H9 (cell line): ENCODE measurements around the gene KCNJ14. TPM values are rescaled to one million over a fixed set of nuclear protein-coding genes. Genes with fewer than 3 reads are reported as not detected.

Experiments used
- DNase-seq: peaks from one replicate; pipeline ENCODE4 v3.0.0-alpha.2; 2017
- H2AFZ ChIP-seq: one replicate; pipeline ENCODE4 v1.6.1; 2013; ENCODE audit warnings: mild to moderate bottlenecking, low read length, control low read depth, moderate library complexity
- H2AK5ac ChIP-seq: 2 replicates; pipeline ENCODE4 v1.6.1; 2013; ENCODE audit warnings: low read length, control low read depth, mixed read lengths; ENCODE audit not compliant: insufficient read length
- H2BK120ac ChIP-seq: one replicate; pipeline ENCODE4 v1.6.1; 2013; ENCODE audit warnings: low read depth, mild to moderate bottlenecking, low read length, control low read depth, inconsistent platforms; ENCODE audit not compliant: poor library complexity, severe bottlenecking
- H2BK12ac ChIP-seq: 2 replicates; pipeline ENCODE4 v1.6.1; 2013; ENCODE audit warnings: low read length, control low read depth, mixed read lengths, low read depth; ENCODE audit not compliant: insufficient read length
- H2BK15ac ChIP-seq: 2 replicates; pipeline ENCODE4 v1.6.1; 2013; ENCODE audit warnings: low read depth, low read length, control low read depth
- H2BK20ac ChIP-seq: one replicate; pipeline ENCODE4 v1.6.1; 2013; ENCODE audit warnings: low read depth, mild to moderate bottlenecking, low read length, control low read depth, inconsistent platforms; ENCODE audit not compliant: poor library complexity, severe bottlenecking
- H2BK5ac ChIP-seq: 2 replicates; pipeline ENCODE4 v1.6.1; 2013; ENCODE audit warnings: low read length, control low read depth, mixed read lengths; ENCODE audit not compliant: insufficient read length
- H3K14ac ChIP-seq: 2 replicates; pipeline ENCODE4 v1.6.1; 2013; ENCODE audit warnings: low read length, control low read depth; ENCODE audit not compliant: insufficient read depth
- H3K18ac ChIP-seq: 2 replicates; pipeline ENCODE4 v1.6.1; 2013; ENCODE audit warnings: low read depth, mild to moderate bottlenecking, mixed read lengths, low read length, control low read depth; ENCODE audit not compliant: insufficient read length
- H3K23ac ChIP-seq: 2 replicates; pipeline ENCODE4 v1.6.1; 2013; ENCODE audit warnings: low read length, control low read depth, mixed read lengths, low read depth; ENCODE audit not compliant: insufficient read length
- H3K23me2 ChIP-seq: 2 replicates; pipeline ENCODE4 v1.6.1; 2013; ENCODE audit warnings: low read depth, mild to moderate bottlenecking, mixed read lengths, low read length, control low read depth; ENCODE audit not compliant: insufficient read length, poor library complexity, severe bottlenecking
- H3K27ac ChIP-seq: 2 replicates; pipeline ENCODE4 v1.5.1; 2013; ENCODE audit warnings: low read length, control low read depth, mixed read lengths, low read depth; ENCODE audit not compliant: insufficient read length
- H3K27me3 ChIP-seq: 2 replicates; pipeline ENCODE4 v1.6.1; 2013; ENCODE audit warnings: low read length, control low read depth, inconsistent platforms; ENCODE audit not compliant: insufficient read depth
- H3K4ac ChIP-seq: 2 replicates; pipeline ENCODE4 v1.6.1; 2013; ENCODE audit warnings: low read depth, mild to moderate bottlenecking, control low read depth, inconsistent platforms, low read length, moderate library complexity
- H3K4me1 ChIP-seq: 2 replicates; pipeline ENCODE4 v1.6.1; 2013; ENCODE audit warnings: low read length, control low read depth, inconsistent platforms; ENCODE audit not compliant: insufficient read depth
- H3K4me2 ChIP-seq: 2 replicates; pipeline ENCODE4 v1.6.1; 2013; ENCODE audit warnings: low read length, control low read depth, mixed read lengths; ENCODE audit not compliant: insufficient read length, insufficient read depth
- H3K56ac ChIP-seq: 2 replicates; pipeline ENCODE4 v1.6.1; 2013; ENCODE audit warnings: low read depth, mild to moderate bottlenecking, mixed read lengths, low read length, control low read depth; ENCODE audit not compliant: insufficient read length
- H3K79me1 ChIP-seq: 2 replicates; pipeline ENCODE4 v1.6.1; 2013; ENCODE audit warnings: low read depth, mild to moderate bottlenecking, moderate library complexity, low read length, control low read depth, inconsistent platforms; ENCODE audit not compliant: insufficient read depth, poor library complexity, severe bottlenecking
- H3K79me2 ChIP-seq: 2 replicates; pipeline ENCODE4 v1.6.1; 2013; ENCODE audit warnings: low read length, control low read depth, inconsistent platforms; ENCODE audit not compliant: insufficient read depth
- H3K9ac ChIP-seq: 2 replicates; pipeline ENCODE4 v1.6.1; 2013; ENCODE audit warnings: low read length, control low read depth, mixed read lengths; ENCODE audit not compliant: insufficient read length; ENCODE audit errors: extremely low read depth
- H3K9me3 ChIP-seq: one replicate; pipeline ENCODE4 v1.6.1; 2013; ENCODE audit warnings: low read depth, low read length, inconsistent platforms; ENCODE audit not compliant: control insufficient read depth
- H3T11ph ChIP-seq: one replicate; pipeline ENCODE4 v1.6.1; 2013; ENCODE audit warnings: mild to moderate bottlenecking, low read length, control low read depth, inconsistent platforms
- H4K20me1 ChIP-seq: one replicate; pipeline ENCODE4 v1.6.1; 2013; ENCODE audit not compliant: control insufficient read depth, insufficient read length, insufficient read depth
- H4K5ac ChIP-seq: 2 replicates; pipeline ENCODE4 v1.6.1; 2013; ENCODE audit warnings: low read depth, mild to moderate bottlenecking, mixed read lengths, low read length, control low read depth; ENCODE audit not compliant: insufficient read length
- H4K8ac ChIP-seq: replicated peaks from 2 replicates; pipeline ENCODE4 v1.6.1; 2013; ENCODE audit warnings: low read length, control low read depth, mixed read lengths, low read depth; ENCODE audit not compliant: insufficient read length
- H4K91ac ChIP-seq: 2 replicates; pipeline ENCODE4 v1.6.1; 2013; ENCODE audit warnings: low read depth, mild to moderate bottlenecking, moderate library complexity, mixed read lengths, low read length, control low read depth; ENCODE audit not compliant: insufficient read length
- H3K27ac Mint-ChIP-seq, 3 experiments: 2 replicates in 2 of 3; 3 replicates in 1 of 3; pipeline ENCODE4 v1.8.0; 2020 to 2021; ENCODE audit warnings: mixed read lengths in 3 of 3, mild to moderate bottlenecking in 1 of 3, moderate library complexity in 1 of 3
- H3K27me3 Mint-ChIP-seq: 2 replicates; pipeline ENCODE4 v1.8.0; 2021; ENCODE audit warnings: low read depth, mild to moderate bottlenecking, moderate library complexity, mixed read lengths
- H3K36me3 Mint-ChIP-seq, 3 experiments: 2 replicates in 2 of 3; 3 replicates in 1 of 3; pipeline ENCODE4 v1.8.0; 2020 to 2021; ENCODE audit warnings: low read depth in 3 of 3, mixed read lengths in 3 of 3; ENCODE audit not compliant: insufficient read depth in 1 of 3
- H3K4me1 Mint-ChIP-seq, 2 experiments: 2 replicates each; pipeline ENCODE4 v1.8.0; 2020; ENCODE audit warnings: mixed read lengths in 2 of 2
- H3K4me3 Mint-ChIP-seq, 2 experiments: 2 replicates in 1 of 2; 3 replicates in 1 of 2; pipeline ENCODE4 v1.8.0; 2020 to 2021; ENCODE audit warnings: mild to moderate bottlenecking in 2 of 2, mixed read lengths in 2 of 2, moderate library complexity in 1 of 2
- H3K9me3 Mint-ChIP-seq, 2 experiments: 2 replicates in 1 of 2; 3 replicates in 1 of 2; pipeline ENCODE4 v1.8.0; 2020; ENCODE audit warnings: mild to moderate bottlenecking in 2 of 2, mixed read lengths in 2 of 2, moderate library complexity in 1 of 2
- CTCF ChIP-seq: fragments of 200-600 bp; sonication (generic); conservative IDR thresholded peaks from 3 replicates; pipeline ENCODE4 v1.8.0; 2021; ENCODE audit warnings: antibody characterized with exemption, mild to moderate bottlenecking
- WGBS: extraction: QIAGEN DNeasy Blood & Tissue Kit; methylation state at CpG from one replicate; pipeline ENCODE4 v1.1.7; 2013; ENCODE audit warnings: missing lambda C conversion rate, low lambda C conversion rate, mixed read lengths; ENCODE audit not compliant: insufficient read length; ENCODE audit errors: extremely low coverage; 5-methylcytosine and 5-hydroxymethylcytosine counted together
- total RNA-seq: library from RNA; stranded (reverse); gene quantifications from 2 replicates; pipeline ENCODE4 v1.2.1, GENCODE V29; 2021

KCNJ14 gene
- total RNA-seq, 1 experiment from 2014 or later, result 1.2 TPM

DNA sequence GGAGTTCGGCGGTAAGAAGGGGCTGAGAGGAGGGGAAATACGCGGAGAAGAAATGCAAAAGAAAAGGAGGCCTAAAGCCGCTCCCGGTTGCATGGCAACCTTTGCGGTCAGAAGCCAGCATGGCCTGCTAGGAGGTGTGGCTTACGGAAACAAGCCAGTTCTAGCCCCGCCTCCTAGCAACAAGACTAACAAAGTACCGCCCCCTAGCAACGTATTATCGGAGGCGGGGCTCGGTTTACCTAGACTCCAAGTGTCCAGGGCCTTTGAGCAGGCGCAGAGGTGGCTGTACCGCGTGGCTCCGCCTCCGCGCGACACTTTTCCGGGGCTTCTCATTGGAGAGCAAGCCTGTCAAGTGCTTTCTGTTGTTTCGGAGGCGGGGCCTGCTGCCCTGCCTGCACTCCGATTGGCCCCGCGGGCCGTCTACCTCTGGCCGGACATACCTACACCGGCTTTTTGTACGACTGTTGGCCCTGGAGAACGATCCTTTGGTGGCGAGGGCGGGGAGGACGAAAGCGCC, 13.5 kb downstream of the KCNJ14 start:
- DNase-seq, result peak; percentile 100
- H3K27ac Mint-ChIP-seq, result peak overlapping the region; percentile 98 to 99 (median 98); a peak in 6 of 7 replicates

More for the DNA sequence above, 13.5 kb downstream of the KCNJ14 start:
- Histone ChIP-seq H3K27me3 (no peaks in the 10 kb centered on the region), H4K5ac (no peak overlapping the region), H3K9ac (peak overlapping the region; percentile 85), H3K9me3 (no peaks in the 10 kb centered on the region), H3K79me2 (no peaks in the 10 kb centered on the region; the same call in 1 of the 2 replicates), H3K4ac (no peak overlapping the region), H3K27ac (no peak overlapping the region), H4K8ac (no peak overlapping the region), H3K4me1 (no peaks in the 10 kb centered on the region), H4K91ac (no peak overlapping the region), H2AK5ac (no peak overlapping the region), H3K23ac (no peak overlapping the region), H3K23me2 (no peaks in the 10 kb centered on the region), H2BK5ac (no peak overlapping the region), H2BK15ac (no peak overlapping the region), H3K4me2 (peak overlapping the region; percentile 30), H3T11ph (no peak overlapping the region), H2BK12ac (no peak overlapping the region), H2BK120ac (no peak overlapping the region), H2BK20ac (no peak overlapping the region), H3K56ac (no peak overlapping the region), H4K20me1 (no peaks in the 10 kb centered on the region), H3K18ac (peak overlapping the region; percentile 96), H2AFZ (no peak overlapping the region), H3K79me1 (peaks cover 2% of the 10 kb centered on the region), H3K14ac (peak overlapping the region; percentile 98; the same call in 1 of the 2 replicates)
- H3K4me1 Mint-ChIP-seq, result peaks cover 6 to 16% of the 10 kb centered on the region in 2 experiments
- peaks cover 31 to 40% (median 40%) of the 10 kb centered on the region in 3 experiments for H3K36me3 Mint-ChIP-seq
- peak overlapping the region; percentile 84 to 95 for H3K4me3 Mint-ChIP-seq
- no peaks in the 10 kb centered on the region; a peak in 2 of 5 replicates for H3K9me3 Mint-ChIP-seq
- TF ChIP-seq CTCF, result no peak
- peaks cover 5% of the 10 kb centered on the region for H3K27me3 Mint-ChIP-seq
- no CpG with 5 or more reads among the region's 36 CpGs for WGBS
